GM12873 (cell line): Measurements from ENCODE around the gene EZR.

Experiments
- TF ChIP-seq, protein P1 (sequence below): IDR thresholded peaks from 2 replicates; pipeline ENCODE4 v1.5.1; 2012; ENCODE audit warnings: low read depth, mild to moderate bottlenecking, moderate library complexity, low read length, control low read depth; ENCODE audit not compliant: insufficient read depth; ENCODE audit errors: missing control alignments

The EZR gene

DNA sequence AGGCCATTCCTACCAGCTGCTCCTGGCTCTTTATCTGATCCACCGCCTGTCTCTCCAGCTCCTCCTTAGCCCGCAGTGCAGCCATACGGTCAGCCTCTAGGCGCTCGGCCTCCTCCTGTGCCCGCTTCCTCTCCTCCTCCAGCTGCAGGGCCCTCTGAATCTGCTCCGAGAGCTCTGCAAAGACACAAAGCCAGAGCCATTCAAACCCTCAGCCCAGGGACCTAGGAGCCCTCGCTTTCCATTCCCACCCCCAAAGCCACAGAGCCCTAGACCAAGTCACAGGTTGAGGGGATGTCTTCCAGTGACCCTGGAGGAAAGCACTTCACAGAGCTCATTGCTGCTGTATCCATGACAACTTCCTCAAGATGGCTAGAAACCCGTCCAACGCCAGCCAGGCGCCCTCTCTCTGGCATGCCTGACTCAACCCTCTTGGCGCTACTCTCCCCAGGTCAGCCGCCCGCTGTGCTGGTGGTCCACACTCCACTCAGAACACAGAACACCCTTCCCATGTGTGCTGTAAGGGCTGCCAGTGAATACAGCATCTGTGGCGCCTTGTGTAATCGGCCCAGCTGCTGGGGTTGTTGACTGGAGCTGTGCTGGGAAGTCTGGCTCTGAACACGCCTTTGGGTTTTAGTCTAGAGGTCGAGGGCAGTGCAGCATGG lies 49.3 kb downstream of the EZR start:
- TF ChIP-seq, protein P1, sequence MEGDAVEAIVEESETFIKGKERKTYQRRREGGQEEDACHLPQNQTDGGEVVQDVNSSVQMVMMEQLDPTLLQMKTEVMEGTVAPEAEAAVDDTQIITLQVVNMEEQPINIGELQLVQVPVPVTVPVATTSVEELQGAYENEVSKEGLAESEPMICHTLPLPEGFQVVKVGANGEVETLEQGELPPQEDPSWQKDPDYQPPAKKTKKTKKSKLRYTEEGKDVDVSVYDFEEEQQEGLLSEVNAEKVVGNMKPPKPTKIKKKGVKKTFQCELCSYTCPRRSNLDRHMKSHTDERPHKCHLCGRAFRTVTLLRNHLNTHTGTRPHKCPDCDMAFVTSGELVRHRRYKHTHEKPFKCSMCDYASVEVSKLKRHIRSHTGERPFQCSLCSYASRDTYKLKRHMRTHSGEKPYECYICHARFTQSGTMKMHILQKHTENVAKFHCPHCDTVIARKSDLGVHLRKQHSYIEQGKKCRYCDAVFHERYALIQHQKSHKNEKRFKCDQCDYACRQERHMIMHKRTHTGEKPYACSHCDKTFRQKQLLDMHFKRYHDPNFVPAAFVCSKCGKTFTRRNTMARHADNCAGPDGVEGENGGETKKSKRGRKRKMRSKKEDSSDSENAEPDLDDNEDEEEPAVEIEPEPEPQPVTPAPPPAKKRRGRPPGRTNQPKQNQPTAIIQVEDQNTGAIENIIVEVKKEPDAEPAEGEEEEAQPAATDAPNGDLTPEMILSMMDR: no peak

DNA sequence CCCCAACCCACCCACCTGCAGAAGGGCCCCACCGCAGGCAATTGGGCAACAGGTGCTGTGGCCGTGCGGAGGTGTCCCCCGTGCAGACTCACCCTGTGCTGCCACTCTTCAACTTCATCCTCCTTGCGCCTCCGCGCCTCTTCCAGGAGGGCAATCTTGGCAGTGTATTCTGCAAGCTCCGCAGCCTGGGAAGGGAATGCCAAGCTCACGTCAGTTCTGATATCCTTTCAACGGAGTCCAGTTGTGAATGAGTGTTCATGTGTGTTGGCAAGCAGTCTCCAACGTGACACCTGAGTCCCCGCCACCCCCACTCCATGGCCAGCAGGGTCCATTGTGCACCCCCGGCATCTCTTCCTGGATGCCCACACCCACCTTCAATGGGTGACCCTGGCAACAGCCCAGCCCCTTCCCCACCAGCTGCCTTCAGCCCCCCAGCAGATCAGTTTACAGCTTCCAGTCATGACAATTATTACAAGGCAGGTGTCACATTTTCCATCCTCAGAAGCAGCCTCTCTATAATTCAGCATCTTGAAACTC lies 49.9 kb downstream of the EZR start:
- TF ChIP-seq, protein P1: no peak

DNA sequence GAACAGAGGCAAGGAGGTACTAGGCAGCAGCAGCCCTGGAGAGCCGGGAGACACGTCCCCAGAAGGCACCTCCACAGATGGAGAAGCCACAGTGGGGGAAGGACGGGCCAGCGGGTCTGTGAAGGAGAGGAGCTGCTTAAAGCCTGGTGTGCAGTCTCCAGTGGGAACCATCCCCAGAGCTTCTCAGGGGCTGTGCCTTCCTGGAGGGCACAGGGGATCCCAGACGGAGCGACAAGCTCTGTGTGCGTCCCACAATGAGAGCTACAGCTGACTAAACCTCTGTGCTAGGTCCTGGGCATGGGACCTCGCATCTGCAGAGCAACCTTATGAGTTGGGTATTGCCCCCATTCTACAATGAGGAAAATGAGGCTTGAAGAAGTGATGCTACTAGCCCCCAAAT lies 50.7 kb downstream of the EZR start:
- TF ChIP-seq, protein P1: no peak

DNA sequence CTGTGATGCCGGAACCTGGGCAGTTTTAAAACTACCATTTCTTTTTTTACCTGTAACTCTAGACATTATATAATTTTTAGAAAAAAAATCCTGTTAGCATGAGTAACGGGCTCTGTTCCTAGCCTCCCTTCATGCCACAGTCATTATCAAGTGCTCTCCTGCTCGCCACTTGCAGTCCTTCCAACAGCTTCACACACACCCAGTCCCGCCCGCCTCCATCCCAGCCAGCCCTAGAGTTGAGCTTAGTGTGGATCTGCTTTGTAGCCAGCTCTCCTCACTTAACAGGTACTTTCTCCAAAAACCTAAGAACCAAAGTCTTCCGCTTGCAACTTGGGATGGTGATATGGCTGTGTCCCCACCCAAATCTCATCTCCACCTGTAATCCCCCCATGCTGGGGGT lies 51.5 kb downstream of the EZR start:
- TF ChIP-seq, protein P1: no peak

DNA sequence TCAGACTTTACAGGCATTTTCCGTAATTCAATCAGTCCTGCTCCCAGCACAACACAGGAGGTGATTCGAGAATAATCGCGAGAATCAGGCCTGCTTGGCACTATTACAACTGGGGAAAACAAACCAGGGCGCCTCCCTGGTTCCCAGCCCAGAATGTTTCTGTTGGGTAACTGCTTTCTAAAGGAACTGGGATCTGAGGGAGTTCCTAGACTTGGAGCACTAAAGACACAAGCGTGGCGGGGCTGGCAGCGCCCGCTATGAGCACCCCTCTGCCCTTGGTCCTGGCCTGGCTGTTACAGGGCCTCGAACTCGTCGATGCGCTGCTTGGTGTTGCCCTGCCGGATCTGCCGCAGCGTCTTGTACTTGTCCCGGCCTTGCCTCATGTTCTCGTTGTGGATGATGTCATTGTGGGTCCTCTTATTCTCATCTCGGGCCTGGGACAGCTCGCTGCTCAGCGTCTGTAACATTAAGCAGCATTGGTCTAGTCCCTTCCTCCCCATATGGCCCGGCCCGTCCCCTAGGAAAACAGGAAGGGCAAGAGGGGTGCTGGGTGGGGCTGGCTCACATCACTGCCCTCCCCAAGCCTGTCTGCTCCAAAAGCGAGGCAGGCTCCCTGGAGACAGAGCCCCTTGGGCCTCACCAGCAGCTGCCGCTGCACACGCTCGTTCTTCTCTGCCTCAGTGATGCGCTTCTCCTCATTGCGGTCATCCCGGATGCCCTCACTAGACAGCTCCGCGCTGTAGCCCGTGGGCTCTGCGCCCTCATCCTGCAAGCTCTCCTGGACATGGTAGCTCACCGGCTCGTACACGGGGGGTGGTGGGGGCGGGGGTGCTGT lies 52.3 kb downstream of the EZR start:
- TF ChIP-seq, protein P1: no peak

DNA sequence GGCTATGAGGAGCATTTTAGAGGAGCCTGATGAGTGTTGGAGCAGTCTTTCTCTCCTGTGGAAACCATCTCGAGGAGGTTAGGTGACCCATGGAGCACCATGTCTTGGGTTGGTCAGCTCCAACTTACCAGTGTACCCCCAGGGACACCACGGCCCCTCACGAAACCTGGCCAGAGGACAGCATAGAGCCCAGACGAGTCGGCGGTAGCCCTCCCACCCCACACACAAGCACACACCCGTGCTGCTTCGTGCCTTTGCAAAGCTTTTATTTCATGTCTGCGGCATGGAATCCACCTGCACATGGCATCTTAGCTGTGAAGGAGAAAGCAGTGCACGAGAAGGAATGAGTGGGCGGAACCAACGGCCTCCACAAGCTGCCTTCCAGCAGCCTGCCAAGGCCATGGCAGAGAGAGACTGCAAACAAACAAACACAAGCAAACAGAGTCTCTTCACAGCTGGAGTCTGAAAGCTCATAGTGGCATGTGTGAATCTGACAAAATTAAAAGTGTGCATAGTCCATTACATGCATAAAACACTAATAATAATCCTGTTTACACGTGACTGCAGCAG lies 53.6 kb downstream of the EZR start:
- TF ChIP-seq, protein P1: no peak

DNA sequence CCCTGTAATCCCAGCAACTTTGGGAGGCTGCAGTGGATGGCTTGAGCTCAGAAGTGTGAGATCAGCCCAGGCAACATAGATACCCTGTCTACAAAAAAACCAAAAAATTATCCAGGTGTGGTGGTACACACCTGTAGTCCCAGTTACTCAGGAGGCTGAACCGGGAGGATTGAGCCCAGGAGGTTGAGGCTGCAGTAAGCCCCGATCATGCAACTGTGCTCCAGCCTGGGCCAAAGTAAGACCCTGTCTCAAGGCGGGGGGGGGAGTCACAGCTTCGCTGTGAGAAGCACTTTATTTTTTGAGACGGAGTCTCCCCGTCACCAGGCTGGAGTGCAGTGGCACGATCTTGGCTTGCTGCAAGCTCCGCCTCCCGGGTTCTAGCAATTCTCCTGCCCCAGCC lies 54.2 kb downstream of the EZR start:
- TF ChIP-seq, protein P1: no peak
